ENCODE data around the gene MRPS5.

DNA sequence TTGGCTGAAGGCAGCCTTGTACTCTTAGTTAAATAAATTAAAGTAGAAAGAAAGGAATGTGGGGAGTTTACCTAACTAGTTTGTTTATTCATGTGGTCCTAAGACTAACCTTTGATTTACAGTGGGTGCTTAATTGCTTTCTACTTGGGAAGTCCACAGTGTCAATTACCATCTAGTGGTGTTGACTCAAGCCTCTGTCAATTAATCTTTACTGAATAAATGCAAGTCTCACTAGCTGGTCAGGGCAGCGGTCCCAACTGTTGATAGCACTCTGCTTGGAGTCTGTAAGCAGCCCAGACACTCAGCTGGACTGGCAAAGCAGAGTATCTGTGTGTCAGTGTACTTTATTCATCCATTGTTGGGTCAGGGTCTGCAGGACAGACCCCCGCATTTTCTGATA is 22.2 kb upstream of the MRPS5 start:
- TF ChIP-seq, protein P1, sequence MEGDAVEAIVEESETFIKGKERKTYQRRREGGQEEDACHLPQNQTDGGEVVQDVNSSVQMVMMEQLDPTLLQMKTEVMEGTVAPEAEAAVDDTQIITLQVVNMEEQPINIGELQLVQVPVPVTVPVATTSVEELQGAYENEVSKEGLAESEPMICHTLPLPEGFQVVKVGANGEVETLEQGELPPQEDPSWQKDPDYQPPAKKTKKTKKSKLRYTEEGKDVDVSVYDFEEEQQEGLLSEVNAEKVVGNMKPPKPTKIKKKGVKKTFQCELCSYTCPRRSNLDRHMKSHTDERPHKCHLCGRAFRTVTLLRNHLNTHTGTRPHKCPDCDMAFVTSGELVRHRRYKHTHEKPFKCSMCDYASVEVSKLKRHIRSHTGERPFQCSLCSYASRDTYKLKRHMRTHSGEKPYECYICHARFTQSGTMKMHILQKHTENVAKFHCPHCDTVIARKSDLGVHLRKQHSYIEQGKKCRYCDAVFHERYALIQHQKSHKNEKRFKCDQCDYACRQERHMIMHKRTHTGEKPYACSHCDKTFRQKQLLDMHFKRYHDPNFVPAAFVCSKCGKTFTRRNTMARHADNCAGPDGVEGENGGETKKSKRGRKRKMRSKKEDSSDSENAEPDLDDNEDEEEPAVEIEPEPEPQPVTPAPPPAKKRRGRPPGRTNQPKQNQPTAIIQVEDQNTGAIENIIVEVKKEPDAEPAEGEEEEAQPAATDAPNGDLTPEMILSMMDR (IDR thresholded peaks at IDR 0.05 in 4 of 5, conservative IDR thresholded peaks at IDR 0.05 in 1 of 5), result no peak
- no peak for TF ChIP-seq POLR2A (IDR thresholded peaks at IDR 0.05)

Data from gastrocnemius medialis (tissue), 4 donors.